ENCODE measurements around the gene CDC42BPA.

CDC42BPA gene

GRCh38 chr1:227325156-227325555 lies 6.9 kb upstream of the CDC42BPA start:
- TF ChIP-seq TAF1 (IDR thresholded peaks at IDR 0.05; ENCODE audit: borderline replicate concordance, insufficient read depth, low read length): no peak
- TF ChIP-seq REST (IDR thresholded peaks at IDR 0.05; ENCODE audit: insufficient read depth in 1 of 2, low read depth in 2 of 2, low read length in 2 of 2): no peak
- TF ChIP-seq FOXP2 (optimal IDR thresholded peaks at IDR 0.05; ENCODE audit: borderline replicate concordance, extremely low read depth, extremely low read length, insufficient read depth): no peak
- TF ChIP-seq SIN3A (IDR thresholded peaks at IDR 0.05; ENCODE audit: borderline replicate concordance, insufficient read depth, low read length): no peak
- no peak for TF ChIP-seq POLR2AphosphoS5 (IDR thresholded peaks at IDR 0.05; ENCODE audit: low read depth, low read length)

- no peak for TF ChIP-seq SIN3A (IDR thresholded peaks at IDR 0.05; ENCODE audit: borderline replicate concordance, insufficient read depth, low read length)
- TF ChIP-seq FOXP2 (optimal IDR thresholded peaks at IDR 0.05; ENCODE audit: borderline replicate concordance, extremely low read depth, extremely low read length, insufficient read depth): no peak
- no peak for TF ChIP-seq POLR2AphosphoS5 (IDR thresholded peaks at IDR 0.05; ENCODE audit: low read depth, low read length)
- TF ChIP-seq REST (IDR thresholded peaks at IDR 0.05; ENCODE audit: insufficient read depth in 1 of 2, low read depth in 2 of 2, low read length in 2 of 2): no peak
- no peak for TF ChIP-seq TAF1 (IDR thresholded peaks at IDR 0.05; ENCODE audit: borderline replicate concordance, insufficient read depth, low read length)
Measured at GRCh38 chr1:227323967-227324268, 5.6 kb upstream of the CDC42BPA start.

- TF ChIP-seq SIN3A (IDR thresholded peaks at IDR 0.05; ENCODE audit: borderline replicate concordance, insufficient read depth, low read length) (no peak), POLR2AphosphoS5 (IDR thresholded peaks at IDR 0.05; ENCODE audit: low read depth, low read length) (no peak), REST (IDR thresholded peaks at IDR 0.05; ENCODE audit: insufficient read depth in 1 of 2, low read depth in 2 of 2, low read length in 2 of 2) (no peak)
Measured at GRCh38 chr1:227323171-227323966, 5.1 kb upstream of the CDC42BPA start.

DNA sequence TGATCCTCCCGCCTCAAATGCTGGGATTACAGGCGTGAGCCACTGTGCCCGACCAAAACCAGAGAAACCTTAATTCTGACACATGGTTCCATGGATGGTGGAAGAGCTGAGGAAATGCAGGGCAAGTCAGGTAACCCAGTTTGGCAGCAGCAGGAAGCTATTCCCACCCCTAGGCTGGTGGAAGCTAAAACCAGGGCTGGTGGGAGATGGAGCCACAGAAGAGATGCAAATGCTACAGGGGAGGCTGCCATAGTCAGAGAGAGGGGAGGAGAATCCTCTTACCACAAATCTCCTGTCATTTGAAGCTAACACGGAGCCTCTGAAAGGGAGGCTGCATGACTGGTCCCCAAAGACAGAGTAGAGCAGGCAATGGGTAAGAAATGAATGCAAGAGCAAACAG lies 4.1 kb upstream of the CDC42BPA start:
- no peak for TF ChIP-seq TAF1 (IDR thresholded peaks at IDR 0.05; ENCODE audit: borderline replicate concordance, insufficient read depth, low read length)
- no peak for TF ChIP-seq SIN3A (IDR thresholded peaks at IDR 0.05; ENCODE audit: borderline replicate concordance, insufficient read depth, low read length)
- TF ChIP-seq POLR2AphosphoS5 (IDR thresholded peaks at IDR 0.05; ENCODE audit: low read depth, low read length): no peak
- no peak for TF ChIP-seq REST (IDR thresholded peaks at IDR 0.05; ENCODE audit: insufficient read depth in 1 of 2, low read depth in 2 of 2, low read length in 2 of 2)
- TF ChIP-seq FOXP2 (optimal IDR thresholded peaks at IDR 0.05; ENCODE audit: borderline replicate concordance, extremely low read depth, extremely low read length, insufficient read depth): no peak

DNA sequence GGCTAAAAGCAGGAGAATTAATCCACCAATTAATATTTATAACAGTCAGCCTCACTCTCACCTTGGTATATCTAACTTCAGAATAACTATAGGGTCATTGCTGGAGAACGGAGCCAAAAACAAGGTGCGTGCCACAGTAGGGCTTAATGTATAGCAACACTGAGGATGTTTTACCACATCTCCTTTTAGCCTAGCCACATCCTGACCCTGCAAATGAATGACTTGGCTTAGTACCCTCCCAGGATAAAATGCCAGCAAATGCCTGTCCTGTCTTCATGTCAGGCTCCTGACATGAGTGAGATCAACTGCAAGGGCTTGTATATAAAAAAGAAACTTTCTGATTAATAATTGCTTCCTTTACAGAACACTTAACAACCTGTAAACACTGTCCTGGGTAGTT lies 2.7 kb upstream of the CDC42BPA start:
- TF ChIP-seq SIN3A (IDR thresholded peaks at IDR 0.05; ENCODE audit: borderline replicate concordance, insufficient read depth, low read length) (no peak), FOXP2 (optimal IDR thresholded peaks at IDR 0.05; ENCODE audit: borderline replicate concordance, extremely low read depth, extremely low read length, insufficient read depth) (no peak), REST (IDR thresholded peaks at IDR 0.05; ENCODE audit: insufficient read depth in 1 of 2, low read depth in 2 of 2, low read length in 2 of 2) (no peak), POLR2AphosphoS5 (IDR thresholded peaks at IDR 0.05; ENCODE audit: low read depth, low read length) (no peak), TAF1 (IDR thresholded peaks at IDR 0.05; ENCODE audit: borderline replicate concordance, insufficient read depth, low read length) (no peak)
